Right lobe of liver (tissue), 4 donors: Measurements from ENCODE around the gene MOCS1.

Experiments used
- POLR2A ChIP-seq: fragments of 450-650 bp; IDR thresholded peaks from one replicate; pipeline ENCODE4 v1.6.1; 2017; ENCODE audit warnings: antibody characterized with exemption, mild to moderate bottlenecking
- TF ChIP-seq, protein P1 (sequence below), 4 donors: fragments of 200-600 bp in 3 of 4; fragments of 450-650 bp in 1 of 4; IDR thresholded peaks; one replicate each; pipeline versions ENCODE4 v1.5.1 to v1.8.0; 2016 to 2022; ENCODE audit warnings: antibody characterized with exemption in 4 of 4, mild to moderate bottlenecking in 2 of 4
- donor health status: DM: no; HTN: no; CAD: no.
- donor health status: DM: no; HTN: no; CAD: no.
- donor health status: DM: no; HTN: yes; CAD: no.

- TF ChIP-seq POLR2A, result no peak
- TF ChIP-seq, protein P1, sequence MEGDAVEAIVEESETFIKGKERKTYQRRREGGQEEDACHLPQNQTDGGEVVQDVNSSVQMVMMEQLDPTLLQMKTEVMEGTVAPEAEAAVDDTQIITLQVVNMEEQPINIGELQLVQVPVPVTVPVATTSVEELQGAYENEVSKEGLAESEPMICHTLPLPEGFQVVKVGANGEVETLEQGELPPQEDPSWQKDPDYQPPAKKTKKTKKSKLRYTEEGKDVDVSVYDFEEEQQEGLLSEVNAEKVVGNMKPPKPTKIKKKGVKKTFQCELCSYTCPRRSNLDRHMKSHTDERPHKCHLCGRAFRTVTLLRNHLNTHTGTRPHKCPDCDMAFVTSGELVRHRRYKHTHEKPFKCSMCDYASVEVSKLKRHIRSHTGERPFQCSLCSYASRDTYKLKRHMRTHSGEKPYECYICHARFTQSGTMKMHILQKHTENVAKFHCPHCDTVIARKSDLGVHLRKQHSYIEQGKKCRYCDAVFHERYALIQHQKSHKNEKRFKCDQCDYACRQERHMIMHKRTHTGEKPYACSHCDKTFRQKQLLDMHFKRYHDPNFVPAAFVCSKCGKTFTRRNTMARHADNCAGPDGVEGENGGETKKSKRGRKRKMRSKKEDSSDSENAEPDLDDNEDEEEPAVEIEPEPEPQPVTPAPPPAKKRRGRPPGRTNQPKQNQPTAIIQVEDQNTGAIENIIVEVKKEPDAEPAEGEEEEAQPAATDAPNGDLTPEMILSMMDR (IDR thresholded peaks at IDR 0.05), result no peak
Measured at GRCh38 chr6:39978240-39978639, 44.0 kb upstream of the MOCS1 start.
